Measurements from ENCODE around the gene FTO. TPM values are rescaled to one million over a fixed set of nuclear protein-coding genes. Genes with fewer than 3 reads are reported as not detected.

FTO gene
- total RNA-seq, 1 experiment from 2014 or later, result 57.4 TPM

DNA sequence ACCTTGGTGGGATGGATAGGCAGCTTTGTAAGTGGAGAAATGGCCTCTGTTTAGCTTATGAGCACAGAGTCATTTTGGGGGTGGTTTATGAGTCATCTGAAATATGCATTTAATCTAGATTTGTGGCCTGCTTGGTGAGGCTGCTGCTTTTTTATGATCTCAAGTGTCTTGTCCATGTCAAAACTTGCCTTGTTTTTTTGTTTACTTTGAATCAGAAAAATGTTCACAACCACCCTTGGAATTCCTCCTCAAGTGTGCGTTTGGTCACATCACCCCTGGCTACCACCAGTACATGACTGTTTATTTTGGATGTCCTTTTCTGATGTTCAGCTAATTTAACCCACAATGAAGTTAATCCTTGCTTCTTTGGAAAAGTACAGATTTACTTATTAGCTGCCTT, 64.6 kb downstream of the FTO start:
- ChIA-PET POLR2A (no interaction called here), CTCF (interaction anchor here (1.7 kb wide), 1 partner anchor 26 kb away, joined by 4 read pairs; no protein-coding TSS in a partner anchor)
- H3K36me3 Mint-ChIP-seq, result no peaks in the 10 kb centered on the region
- no peak for TF ChIP-seq TCF7 (CRISPR knock-in tag; IDR thresholded peaks at IDR 0.05; ENCODE audit: low read depth)
- no peak overlapping the region for H3K27ac Mint-ChIP-seq
- no peaks in the 10 kb centered on the region for H3K27me3 Mint-ChIP-seq (ENCODE audit: low read depth)
- ATAC-seq (no peak), DNase-seq (ENCODE audit: low spot score) (no peak)
- 0 out of 2 replicates have a peak, but pooled peaks cover 3% of the 10 kb centered on the region for H3K4me1 Mint-ChIP-seq
- H3K9me3 Mint-ChIP-seq, result no peaks in the 10 kb centered on the region
- no peak overlapping the region for H3K4me3 Mint-ChIP-seq

DNA sequence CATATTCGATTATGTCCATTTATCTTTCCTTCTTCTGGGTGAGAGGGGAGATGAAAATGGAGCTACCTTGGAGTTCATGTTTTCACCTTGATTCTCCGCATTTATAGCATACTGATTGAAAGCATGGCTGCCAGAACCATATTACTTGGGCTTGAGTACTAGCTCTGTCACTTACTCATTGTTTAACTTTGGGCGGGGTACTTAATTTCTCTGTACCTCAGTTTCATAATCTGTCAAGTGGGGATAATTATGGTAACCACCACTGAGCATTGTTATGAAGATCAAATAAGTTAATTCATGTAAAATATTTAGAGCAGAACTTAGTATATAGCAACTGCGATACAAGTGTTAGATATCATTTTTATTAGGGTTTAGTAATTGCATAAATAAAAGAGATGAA, 65.2 kb downstream of the FTO start:
- no peak for DNase-seq (ENCODE audit: low spot score)
- TF ChIP-seq KAT7 (CRISPR knock-in tag; IDR thresholded peaks at IDR 0.05; ENCODE audit: borderline replicate concordance), result no peak
- TF ChIP-seq TCF7 (CRISPR knock-in tag; IDR thresholded peaks at IDR 0.05; ENCODE audit: low read depth), result no peak
- no peak for TF ChIP-seq OVOL2 (CRISPR knock-in tag; IDR thresholded peaks at IDR 0.05; ENCODE audit: borderline replicate concordance)
- TF ChIP-seq, protein P1, sequence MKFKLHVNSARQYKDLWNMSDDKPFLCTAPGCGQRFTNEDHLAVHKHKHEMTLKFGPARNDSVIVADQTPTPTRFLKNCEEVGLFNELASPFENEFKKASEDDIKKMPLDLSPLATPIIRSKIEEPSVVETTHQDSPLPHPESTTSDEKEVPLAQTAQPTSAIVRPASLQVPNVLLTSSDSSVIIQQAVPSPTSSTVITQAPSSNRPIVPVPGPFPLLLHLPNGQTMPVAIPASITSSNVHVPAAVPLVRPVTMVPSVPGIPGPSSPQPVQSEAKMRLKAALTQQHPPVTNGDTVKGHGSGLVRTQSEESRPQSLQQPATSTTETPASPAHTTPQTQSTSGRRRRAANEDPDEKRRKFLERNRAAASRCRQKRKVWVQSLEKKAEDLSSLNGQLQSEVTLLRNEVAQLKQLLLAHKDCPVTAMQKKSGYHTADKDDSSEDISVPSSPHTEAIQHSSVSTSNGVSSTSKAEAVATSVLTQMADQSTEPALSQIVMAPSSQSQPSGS (CRISPR knock-in tag; IDR thresholded peaks at IDR 0.05; ENCODE audit: borderline replicate concordance, low read depth), result no peak
- TF ChIP-seq CREM (CRISPR knock-in tag; IDR thresholded peaks at IDR 0.05), result no peak
- no peak for TF ChIP-seq NR2C2 (CRISPR knock-in tag; IDR thresholded peaks at IDR 0.05)
- TF ChIP-seq GRHL2 (CRISPR knock-in tag; IDR thresholded peaks at IDR 0.05; ENCODE audit: insufficient replicate concordance, severe bottlenecking), result no peak
- no peak for TF ChIP-seq HMGA2 (CRISPR knock-in tag; IDR thresholded peaks at IDR 0.05)
- no peak for TF ChIP-seq SMAD4 (CRISPR knock-in tag; IDR thresholded peaks at IDR 0.05)
- TF ChIP-seq, protein P2, sequence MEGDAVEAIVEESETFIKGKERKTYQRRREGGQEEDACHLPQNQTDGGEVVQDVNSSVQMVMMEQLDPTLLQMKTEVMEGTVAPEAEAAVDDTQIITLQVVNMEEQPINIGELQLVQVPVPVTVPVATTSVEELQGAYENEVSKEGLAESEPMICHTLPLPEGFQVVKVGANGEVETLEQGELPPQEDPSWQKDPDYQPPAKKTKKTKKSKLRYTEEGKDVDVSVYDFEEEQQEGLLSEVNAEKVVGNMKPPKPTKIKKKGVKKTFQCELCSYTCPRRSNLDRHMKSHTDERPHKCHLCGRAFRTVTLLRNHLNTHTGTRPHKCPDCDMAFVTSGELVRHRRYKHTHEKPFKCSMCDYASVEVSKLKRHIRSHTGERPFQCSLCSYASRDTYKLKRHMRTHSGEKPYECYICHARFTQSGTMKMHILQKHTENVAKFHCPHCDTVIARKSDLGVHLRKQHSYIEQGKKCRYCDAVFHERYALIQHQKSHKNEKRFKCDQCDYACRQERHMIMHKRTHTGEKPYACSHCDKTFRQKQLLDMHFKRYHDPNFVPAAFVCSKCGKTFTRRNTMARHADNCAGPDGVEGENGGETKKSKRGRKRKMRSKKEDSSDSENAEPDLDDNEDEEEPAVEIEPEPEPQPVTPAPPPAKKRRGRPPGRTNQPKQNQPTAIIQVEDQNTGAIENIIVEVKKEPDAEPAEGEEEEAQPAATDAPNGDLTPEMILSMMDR (IDR thresholded peaks at IDR 0.05), result no peak
- no peak for TF ChIP-seq ZNF416 (CRISPR knock-in tag; IDR thresholded peaks at IDR 0.05)
- no peak for TF ChIP-seq NFE2L1 (CRISPR knock-in tag; IDR thresholded peaks at IDR 0.05)
- TF ChIP-seq GTF2I (CRISPR knock-in tag; conservative IDR thresholded peaks at IDR 0.05), result no peak
- no peak for TF ChIP-seq TEAD1 (CRISPR knock-in tag; IDR thresholded peaks at IDR 0.05)
- TF ChIP-seq PRRX2 (CRISPR knock-in tag; IDR thresholded peaks at IDR 0.05), result no peak
- TF ChIP-seq ELF4 (CRISPR knock-in tag; IDR thresholded peaks at IDR 0.05; ENCODE audit: low read depth), result no peak
- no peak for TF ChIP-seq JAZF1 (CRISPR knock-in tag; IDR thresholded peaks at IDR 0.05)
- TF ChIP-seq, protein P3, sequence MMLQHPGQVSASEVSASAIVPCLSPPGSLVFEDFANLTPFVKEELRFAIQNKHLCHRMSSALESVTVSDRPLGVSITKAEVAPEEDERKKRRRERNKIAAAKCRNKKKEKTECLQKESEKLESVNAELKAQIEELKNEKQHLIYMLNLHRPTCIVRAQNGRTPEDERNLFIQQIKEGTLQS (CRISPR knock-in tag; conservative IDR thresholded peaks at IDR 0.05), result no peak
- Mint-ChIP-seq H3K4me1 (0 out of 2 replicates have a peak, but pooled peaks cover 3% of the 10 kb centered on the region), H3K27me3 (ENCODE audit: low read depth) (no peaks in the 10 kb centered on the region), H3K36me3 (no peaks in the 10 kb centered on the region), H3K27ac (no peak overlapping the region), H3K4me3 (no peak overlapping the region), H3K9me3 (no peaks in the 10 kb centered on the region)
- CTCF ChIA-PET, result interaction anchor here (0.6 to 1.7 kb wide), 2 partner anchors 26 to 110 kb away, joined by 3 to 4 read pairs; no protein-coding TSS in a partner anchor
- POLR2A ChIA-PET, result no interaction called here
- ATAC-seq, result no peak

DNA sequence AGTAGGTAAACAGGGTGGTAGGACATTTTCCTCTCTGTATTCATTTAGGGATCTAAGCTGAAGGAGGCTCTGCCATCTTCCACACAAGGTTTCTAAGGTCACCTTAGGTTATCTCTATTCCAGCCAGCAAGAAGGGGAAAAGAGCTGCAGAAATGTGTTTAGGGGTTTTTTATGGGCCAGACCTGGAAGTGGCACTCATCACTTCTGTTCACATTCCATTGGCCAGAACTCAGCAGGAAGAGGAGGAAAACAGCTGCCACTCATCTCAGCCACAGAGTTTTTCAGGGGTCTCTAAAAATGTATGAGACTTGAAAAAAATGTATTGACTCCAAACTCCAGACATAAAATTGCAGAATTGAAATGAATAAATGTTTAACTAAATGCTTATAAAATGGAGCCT, 65.8 kb downstream of the FTO start:
- ChIA-PET CTCF (interaction anchor here (0.6 to 1.7 kb wide), 2 partner anchors 27 to 109 kb away, joined by 3 to 4 read pairs; no protein-coding TSS in a partner anchor), POLR2A (no interaction called here)
- H3K4me1 Mint-ChIP-seq, result 0 out of 2 replicates have a peak, but pooled peaks cover 3% of the 10 kb centered on the region
- no peaks in the 10 kb centered on the region for H3K27me3 Mint-ChIP-seq (ENCODE audit: low read depth)
- no peaks in the 10 kb centered on the region for H3K36me3 Mint-ChIP-seq
- no peak overlapping the region for H3K4me3 Mint-ChIP-seq
- no peak overlapping the region for H3K27ac Mint-ChIP-seq
- DNase-seq (ENCODE audit: low spot score) (no peak), ATAC-seq (no peak)
- no peaks in the 10 kb centered on the region for H3K9me3 Mint-ChIP-seq
- TF ChIP-seq, protein P4, sequence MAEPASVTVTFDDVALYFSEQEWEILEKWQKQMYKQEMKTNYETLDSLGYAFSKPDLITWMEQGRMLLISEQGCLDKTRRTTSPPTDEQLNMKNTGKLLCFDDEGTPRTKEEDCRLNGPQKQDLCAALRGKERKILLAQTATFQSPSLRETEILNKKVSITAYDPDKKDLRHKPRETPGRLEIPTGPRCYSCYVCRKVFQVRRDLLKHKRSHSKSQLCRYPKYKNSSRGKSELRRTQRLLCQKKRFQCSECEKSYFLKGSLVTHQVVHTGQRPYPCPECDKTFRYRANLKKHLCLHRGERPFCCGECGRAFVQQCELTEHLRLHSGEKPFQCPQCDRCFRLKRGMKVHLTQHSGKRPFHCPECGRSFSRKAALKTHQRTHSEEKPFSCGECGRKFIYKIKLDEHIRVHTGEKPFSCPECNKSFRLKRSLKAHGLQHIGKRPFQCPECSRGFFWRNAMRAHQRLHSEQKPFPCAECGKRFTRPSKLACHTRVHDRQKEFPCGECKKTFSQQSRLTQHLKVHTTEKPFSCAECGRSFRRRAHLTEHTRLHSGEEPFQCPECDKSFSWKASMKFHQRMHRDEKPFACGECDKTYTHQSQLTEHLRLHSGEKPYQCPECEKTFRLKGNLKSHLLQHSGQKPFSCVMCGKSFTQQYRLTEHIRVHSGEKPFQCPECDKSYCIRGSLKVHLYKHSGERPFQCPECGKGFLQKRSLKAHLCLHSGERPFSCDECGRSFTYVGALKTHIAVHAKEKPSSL (CRISPR knock-in tag; conservative IDR thresholded peaks at IDR 0.05), result no peak
- TF ChIP-seq TCF7 (CRISPR knock-in tag; IDR thresholded peaks at IDR 0.05; ENCODE audit: low read depth), result no peak
- no peak for TF ChIP-seq SOX15 (CRISPR knock-in tag; IDR thresholded peaks at IDR 0.05)
- TF ChIP-seq SMAD3 (CRISPR knock-in tag; IDR thresholded peaks at IDR 0.05; ENCODE audit: borderline replicate concordance), result no peak
- TF ChIP-seq, protein P5, sequence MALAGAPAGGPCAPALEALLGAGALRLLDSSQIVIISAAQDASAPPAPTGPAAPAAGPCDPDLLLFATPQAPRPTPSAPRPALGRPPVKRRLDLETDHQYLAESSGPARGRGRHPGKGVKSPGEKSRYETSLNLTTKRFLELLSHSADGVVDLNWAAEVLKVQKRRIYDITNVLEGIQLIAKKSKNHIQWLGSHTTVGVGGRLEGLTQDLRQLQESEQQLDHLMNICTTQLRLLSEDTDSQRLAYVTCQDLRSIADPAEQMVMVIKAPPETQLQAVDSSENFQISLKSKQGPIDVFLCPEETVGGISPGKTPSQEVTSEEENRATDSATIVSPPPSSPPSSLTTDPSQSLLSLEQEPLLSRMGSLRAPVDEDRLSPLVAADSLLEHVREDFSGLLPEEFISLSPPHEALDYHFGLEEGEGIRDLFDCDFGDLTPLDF (CRISPR knock-in tag; IDR thresholded peaks at IDR 0.05), result no peak
- TF ChIP-seq ELF4 (CRISPR knock-in tag; IDR thresholded peaks at IDR 0.05; ENCODE audit: low read depth), result no peak
- TF ChIP-seq NFATC4 (CRISPR knock-in tag; IDR thresholded peaks at IDR 0.05), result no peak
- no peak for TF ChIP-seq SMAD4 (CRISPR knock-in tag; IDR thresholded peaks at IDR 0.05)
- TF ChIP-seq, protein P6, sequence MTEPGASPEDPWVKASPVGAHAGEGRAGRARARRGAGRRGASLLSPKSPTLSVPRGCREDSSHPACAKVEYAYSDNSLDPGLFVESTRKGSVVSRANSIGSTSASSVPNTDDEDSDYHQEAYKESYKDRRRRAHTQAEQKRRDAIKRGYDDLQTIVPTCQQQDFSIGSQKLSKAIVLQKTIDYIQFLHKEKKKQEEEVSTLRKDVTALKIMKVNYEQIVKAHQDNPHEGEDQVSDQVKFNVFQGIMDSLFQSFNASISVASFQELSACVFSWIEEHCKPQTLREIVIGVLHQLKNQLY (CRISPR knock-in tag; IDR thresholded peaks at IDR 0.05), result no peak
- TF ChIP-seq NR2C2 (CRISPR knock-in tag; IDR thresholded peaks at IDR 0.05), result no peak
- no peak for TF ChIP-seq GABPB1 (CRISPR knock-in tag; IDR thresholded peaks at IDR 0.05)
- no peak for TF ChIP-seq KAT7 (CRISPR knock-in tag; IDR thresholded peaks at IDR 0.05; ENCODE audit: borderline replicate concordance)
- no peak for TF ChIP-seq FOXP1 (CRISPR knock-in tag; IDR thresholded peaks at IDR 0.05; ENCODE audit: borderline replicate concordance)
